ENCODE results near the gene ELP2.
"Not testable (repeated sequence)": the region's sequence is repeated elsewhere in the genome, so short reads cannot be mapped to it uniquely, and the experiment has no call there.

Gene ELP2

GRCh38 chr18:36160959-36161371 lies 31.3 kb downstream of the ELP2 start:
- DNase-seq: no peak

DNA sequence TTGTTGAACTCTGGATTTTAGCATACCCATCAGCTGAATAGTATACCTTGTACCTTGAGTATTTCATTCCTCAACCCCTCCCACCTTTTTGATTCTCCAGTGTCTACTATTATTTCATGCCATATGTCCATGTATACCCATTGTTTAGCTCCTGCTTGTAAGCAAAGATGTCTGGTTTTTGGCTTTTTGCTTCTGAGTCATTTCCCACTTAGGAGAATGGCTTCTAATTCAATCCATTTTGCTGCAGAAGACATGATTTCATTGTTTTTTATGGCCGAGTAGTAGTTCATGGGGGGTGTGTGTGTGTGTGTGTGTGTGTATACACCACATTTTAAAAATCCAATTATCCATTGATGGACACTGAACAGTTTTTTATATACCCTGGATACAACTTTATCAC lies 33.3 kb downstream of the ELP2 start:
- DNase-seq: no peak

DNA sequence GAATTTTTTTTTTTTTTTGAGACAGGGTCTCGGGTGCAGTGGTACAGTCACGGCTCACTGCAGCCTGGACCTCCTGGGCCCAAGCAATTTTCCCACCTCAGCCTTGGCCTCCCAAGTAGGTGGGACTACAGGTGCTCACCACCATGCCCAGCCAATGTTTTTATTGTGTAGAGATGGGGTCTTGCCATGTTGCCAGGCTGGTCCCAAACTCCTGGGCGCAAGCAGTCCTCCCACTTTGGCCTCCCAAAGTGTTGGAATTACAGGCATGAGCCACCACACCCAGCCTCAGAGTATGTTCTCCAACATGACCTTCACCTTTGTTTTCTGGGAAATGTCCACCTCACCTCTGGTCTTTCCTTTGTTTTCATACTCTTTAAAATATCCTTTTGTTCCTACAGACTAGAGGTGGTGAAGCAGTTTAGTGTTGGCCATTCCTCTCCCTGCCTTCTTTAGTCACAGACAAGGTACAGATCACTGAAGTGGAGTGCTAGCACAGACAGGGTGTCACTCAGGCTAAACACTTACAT lies 38.1 kb downstream of the ELP2 start:
- no peak for DNase-seq

GRCh38 chr18:36168296-36168695 lies 38.6 kb downstream of the ELP2 start:
- DNase-seq: not testable (repeated sequence)

- no peak for DNase-seq
These were observed 40.2 kb downstream of the ELP2 start for GRCh38 chr18:36169938-36170337.

GRCh38 chr18:36175481-36175880 lies 45.8 kb downstream of the ELP2 start:
- no peak for DNase-seq

DNA sequence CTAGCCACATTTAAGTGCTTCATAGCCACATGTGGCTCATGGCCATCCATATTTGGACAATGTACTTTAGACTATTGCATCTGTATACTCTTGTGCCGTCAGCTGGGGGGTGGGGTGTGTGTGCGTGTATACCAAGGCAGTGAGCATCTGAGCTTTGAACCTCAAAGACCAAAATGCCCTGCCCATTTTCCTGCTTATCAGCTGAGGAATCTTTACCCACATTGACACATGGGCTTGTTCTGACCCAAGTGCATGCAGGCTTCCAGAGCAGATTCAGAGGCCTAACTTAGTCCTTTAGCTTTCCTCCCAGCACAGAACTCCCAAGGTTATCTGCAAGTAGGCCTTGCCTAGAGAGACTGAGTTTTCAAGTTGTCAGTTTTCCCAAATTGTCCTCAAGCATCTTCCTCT lies 46.5 kb downstream of the ELP2 start:
- no peak for DNase-seq

- DNase-seq: peak; percentile 69
These were observed 47.0 kb downstream of the ELP2 start for GRCh38 chr18:36176711-36177110.

DNA sequence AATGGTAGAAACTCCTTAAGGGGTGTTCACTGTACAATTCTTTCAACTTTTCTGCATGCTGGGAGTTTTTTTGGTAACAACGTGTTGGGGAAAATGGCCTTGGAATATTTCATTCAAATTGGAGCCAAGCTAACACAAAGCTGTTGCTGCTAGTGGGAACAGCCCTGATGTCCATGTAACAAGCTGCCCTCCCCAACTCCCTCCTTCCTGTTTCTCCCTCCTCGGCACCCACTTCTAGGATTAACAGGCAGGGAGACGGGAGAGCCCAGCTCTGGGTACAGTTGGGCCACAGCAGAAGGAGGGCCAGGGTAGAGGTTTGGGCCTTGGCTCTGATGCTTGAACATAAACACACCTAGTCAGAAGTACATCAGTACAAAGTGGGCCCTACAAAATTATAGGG lies 48.2 kb downstream of the ELP2 start:
- DNase-seq: no peak

DNA sequence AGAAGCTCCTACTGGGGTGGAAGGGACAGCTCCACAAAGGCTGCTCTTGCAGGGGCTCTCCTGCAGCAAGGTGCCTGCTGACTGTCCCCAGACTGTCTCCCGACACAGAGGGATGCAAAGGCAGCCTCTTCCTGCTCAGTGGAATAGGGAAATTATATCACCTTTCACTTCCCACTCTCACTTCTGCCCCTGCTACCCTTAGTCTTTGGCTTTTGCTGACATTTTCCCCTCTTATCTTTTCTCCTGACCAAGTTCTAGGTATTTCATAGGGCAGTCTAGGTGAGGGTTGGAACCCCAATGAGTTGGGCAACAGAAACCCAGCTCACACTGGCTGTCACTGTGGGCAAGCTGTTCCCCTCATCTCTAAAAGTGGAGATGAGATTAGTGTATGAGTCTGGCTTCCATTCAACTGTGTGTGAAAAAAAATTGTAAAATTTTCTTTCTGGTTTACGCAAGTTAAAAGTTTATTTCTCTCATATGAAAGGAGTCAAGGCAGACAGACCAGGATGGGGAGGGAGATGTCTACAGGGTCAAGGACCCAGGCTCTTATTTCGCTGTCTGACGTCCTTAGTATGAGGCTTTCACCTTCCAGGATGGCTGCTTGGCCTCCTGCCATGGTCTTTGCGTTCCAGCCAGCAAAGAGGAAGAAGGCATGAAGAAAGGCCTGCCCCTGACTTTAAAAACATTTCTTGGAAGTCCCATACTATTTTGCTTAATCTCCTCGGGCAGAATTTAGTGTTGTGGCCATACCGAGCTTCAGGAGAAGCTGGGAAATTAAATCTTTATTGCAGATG lies 50.1 kb downstream of the ELP2 start:
- DNase-seq: peak; percentile 79

DNA sequence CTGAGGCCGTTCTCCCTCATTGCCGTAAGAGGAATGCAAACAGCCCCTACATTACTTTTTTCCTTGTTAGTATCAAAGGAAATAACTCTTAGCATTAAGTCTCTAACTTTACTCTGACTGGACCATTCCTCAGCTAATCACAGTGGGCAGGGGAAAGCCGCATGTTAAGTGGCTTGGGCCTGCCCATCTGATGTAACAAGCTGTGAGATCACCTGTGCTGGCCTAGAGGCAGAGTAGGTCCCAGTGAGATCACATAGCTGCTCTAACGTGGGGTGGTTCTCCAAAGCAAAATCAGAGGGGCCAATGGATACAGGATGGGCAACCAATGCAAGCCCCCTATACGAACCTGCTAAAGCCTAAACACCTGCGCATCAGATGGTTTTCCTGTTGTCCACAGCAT lies 51.7 kb downstream of the ELP2 start:
- no peak for DNase-seq

DNA sequence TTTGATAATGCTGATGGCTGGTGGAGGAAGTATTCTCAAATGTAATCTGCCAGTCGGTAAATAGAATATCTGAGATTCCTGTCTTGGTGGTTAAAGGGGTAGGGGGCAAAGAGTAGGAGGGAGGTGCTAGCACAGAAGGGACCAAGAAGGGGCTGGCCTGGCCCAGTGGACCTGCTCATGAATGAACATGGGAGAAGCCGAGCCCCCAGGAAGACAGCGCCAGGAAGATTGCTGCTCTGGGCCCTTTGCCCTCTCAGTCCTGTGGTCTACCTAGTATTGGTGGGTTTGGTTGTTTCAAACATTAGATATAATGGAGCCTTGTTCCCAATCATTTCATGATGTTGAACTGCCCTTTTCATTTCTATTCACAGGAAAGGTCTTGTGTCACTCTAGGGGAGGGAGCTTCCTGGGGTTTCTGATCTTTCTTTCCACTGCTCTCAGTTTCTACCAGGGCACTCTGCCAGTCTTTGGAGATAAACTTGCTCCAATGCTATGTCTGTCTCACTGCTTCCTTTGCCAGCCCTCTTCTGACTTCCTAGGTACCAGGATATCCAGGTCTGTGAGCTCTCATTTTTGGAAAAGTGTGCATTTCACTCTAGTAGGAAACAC lies 52.3 kb downstream of the ELP2 start:
- no peak for DNase-seq

GRCh38 chr18:36183033-36183432 lies 53.3 kb downstream of the ELP2 start:
- DNase-seq: no peak

GRCh38 chr18:36183987-36184386 lies 54.3 kb downstream of the ELP2 start:
- no peak for DNase-seq

GRCh38 chr18:36185157-36185556 lies 55.5 kb downstream of the ELP2 start:
- no peak for DNase-seq

DNA sequence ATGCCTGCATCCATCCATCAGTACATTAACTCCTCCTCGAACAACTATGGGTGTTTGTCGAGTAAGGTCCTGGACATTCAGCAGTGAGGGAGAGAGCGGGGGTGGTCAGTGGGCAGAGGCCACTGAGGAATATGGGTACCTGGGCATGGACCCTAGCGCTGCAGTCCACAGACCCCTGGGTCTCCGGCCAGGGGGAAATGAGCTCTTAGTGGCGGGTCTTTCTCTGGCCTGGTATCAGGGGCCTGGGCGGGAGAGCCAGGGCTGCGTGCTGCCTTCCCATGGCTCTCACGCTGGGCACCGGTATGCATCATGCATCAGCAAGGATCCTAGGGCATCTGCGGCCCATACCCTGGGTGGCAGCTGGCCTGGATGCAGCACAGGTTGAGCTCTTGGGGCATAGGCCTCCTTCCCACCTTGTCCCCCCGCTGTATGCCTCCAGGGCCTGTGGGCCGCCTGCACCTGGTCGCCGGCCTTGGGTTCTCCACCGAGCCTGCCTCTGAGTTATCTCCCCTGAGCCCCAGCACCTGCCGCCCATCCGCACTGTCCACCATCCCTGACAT lies 56.3 kb downstream of the ELP2 start:
- DNase-seq: no peak

DNA sequence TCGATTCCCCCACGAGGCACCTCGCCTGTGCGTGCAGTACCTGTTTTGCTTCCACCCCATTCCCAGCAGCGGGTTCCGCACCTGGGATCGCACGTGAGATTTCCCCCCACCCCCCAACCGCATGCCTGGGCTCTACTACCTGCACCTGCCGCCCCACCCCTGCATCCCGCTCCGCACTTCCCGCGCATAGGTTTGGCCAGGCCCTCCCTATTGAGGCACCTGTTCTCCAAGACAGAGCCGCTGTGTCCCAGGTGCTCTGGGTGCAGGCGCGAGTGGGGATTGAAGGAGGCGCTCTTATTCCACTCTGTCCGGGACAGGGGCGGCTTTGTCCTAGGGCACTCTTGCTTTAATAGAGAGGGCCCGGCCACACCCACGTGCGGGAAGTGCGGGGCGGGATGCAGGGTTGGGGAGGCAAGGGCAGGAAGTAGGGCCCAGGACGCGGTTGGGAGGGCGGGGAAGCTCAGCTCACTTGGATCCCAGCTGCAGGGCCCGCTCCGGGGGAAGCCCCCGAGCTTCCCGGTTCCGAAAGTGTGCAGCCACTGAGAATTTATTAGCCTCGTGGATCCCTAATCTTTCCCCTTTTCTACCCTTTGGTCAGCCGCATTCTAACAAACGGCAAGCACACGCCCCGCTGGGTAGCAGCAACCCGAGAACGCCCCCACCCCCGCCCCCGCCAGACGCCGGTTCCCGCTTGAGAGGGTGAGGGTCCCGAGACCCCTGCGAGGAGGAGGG lies 56.9 kb downstream of the ELP2 start:
- no peak for DNase-seq

DNA sequence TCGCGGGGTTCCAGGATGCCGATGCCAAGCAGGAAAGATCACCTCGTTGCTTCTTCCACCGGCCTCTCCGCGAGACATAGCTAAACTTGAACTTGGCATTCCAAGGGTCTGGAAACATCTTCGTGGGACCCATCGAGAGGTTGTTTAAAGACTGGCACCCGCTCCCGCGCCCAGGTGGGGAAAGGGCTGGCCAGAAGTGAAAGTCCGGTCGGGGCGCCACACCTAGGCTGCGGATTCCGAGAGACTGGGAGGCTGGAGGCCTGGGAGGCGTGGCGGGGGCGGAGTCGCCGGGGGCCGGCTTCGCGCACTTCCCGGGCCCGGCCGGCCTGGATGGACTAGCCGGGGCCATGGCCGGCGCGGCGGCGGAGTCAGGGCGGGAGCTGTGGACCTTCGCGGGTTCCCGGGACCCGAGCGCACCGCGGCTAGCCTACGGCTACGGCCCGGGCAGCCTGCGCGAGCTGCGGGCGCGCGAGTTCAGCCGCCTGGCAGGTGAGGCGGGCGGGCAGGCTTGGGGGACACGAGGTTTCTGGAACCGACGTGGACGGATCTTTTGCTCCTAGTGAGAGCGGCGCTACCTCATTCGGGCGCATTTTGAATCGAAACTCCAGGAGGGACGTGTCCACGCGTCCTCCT lies 57.6 kb downstream of the ELP2 start, which contains the start of gene MOCOS:
Gene MOCOS (plus strand): TSS at position 305 of the 633 bp plus-strand sequence. CDS start 43 bp downstream, at position 348.
- DNase-seq: peak; percentile 53

- peak; percentile 39 for DNase-seq
These were observed 58.4 kb downstream of the ELP2 start for GRCh38 chr18:36187826-36188721.

- no peak for DNase-seq
These were observed 59.2 kb downstream of the ELP2 start for GRCh38 chr18:36188916-36189315.

GRCh38 chr18:36189486-36189885 lies 59.8 kb downstream of the ELP2 start:
- DNase-seq: no peak

GRCh38 chr18:36191286-36191685 lies 61.6 kb downstream of the ELP2 start:
- no peak for DNase-seq
